Breast epithelium (tissue), 4 donors: ENCODE data around the gene DHRS12. TPM values are rescaled to one million over a fixed set of nuclear protein-coding genes. Genes with fewer than 3 reads are reported as not detected.

Experiments
- DNase-seq, 2 donors: peaks; one replicate each; pipeline ENCODE4 v3.0.0-alpha.2; 2019; ENCODE audit warnings: low spot score in 2 of 2
- H3K27ac ChIP-seq, 2 donors: fragments of 200-600 bp; sonication (generic) in 1 of 2; one replicate each; pipeline ENCODE4 v1.5.1; 2016 to 2019; ENCODE audit warnings: mild to moderate bottlenecking in 1 of 2
- H3K27me3 ChIP-seq, 2 donors: fragments of 200-600 bp; sonication (generic) in 1 of 2; one replicate each; pipeline versions ENCODE4 v1.5.1 to v1.6.0; 2017 to 2019; ENCODE audit warnings: control low read depth in 1 of 2, mild to moderate bottlenecking in 1 of 2
- H3K36me3 ChIP-seq: fragments of 200-600 bp; one replicate; pipeline ENCODE4 v1.5.1; 2019
- H3K4me1 ChIP-seq, 2 donors: fragments of 200-600 bp; sonication (generic); one replicate each; pipeline ENCODE4 v1.5.1; 2016 to 2019; ENCODE audit warnings: control low read depth in 1 of 2
- H3K4me3 ChIP-seq, 3 donors: fragments of 200-600 bp; sonication (generic); 1 replicate in 2 of 3; 2 replicates in 1 of 3; pipeline ENCODE4 v1.5.1; 2016 to 2019; ENCODE audit warnings: mild to moderate bottlenecking in 3 of 3, moderate library complexity in 2 of 3
- H3K9me3 ChIP-seq, 2 donors: fragments of 200-600 bp; sonication (generic) in 1 of 2; one replicate each; pipeline ENCODE4 v1.5.1; 2016 to 2019; ENCODE audit warnings: control low read depth in 1 of 2
- POLR2A ChIP-seq: fragments of 450-650 bp; IDR thresholded peaks from one replicate; pipeline ENCODE4 v1.6.1; 2016; ENCODE audit warnings: antibody characterized with exemption, mild to moderate bottlenecking, moderate library complexity
- POLR2AphosphoS5 ChIP-seq, 3 donors: sonication (generic); formaldehyde crosslinking; IDR thresholded peaks; one replicate each; pipeline ENCODE4 v1.6.1; 2017; ENCODE audit warnings: antibody characterized with exemption in 3 of 3
- intact Hi-C: fragments of 100-400 bp; cut with DNase I; formaldehyde crosslinking; loops from one replicate; pipeline ENCODE4 v1.15.1; 2023; ENCODE audit warnings: low total_unique reads
- total RNA-seq, 3 donors: library from RNA; depleted of rRNA; stranded (reverse); fragments of >200 nt; gene quantifications; one replicate each; pipeline ENCODE4 v1.1.0, GENCODE V29; 2016
- TF ChIP-seq, protein P1 (sequence below), 3 donors: fragments of 450-650 bp; IDR thresholded peaks; one replicate each; pipeline ENCODE4 v1.5.1; 2016 to 2017; ENCODE audit warnings: antibody characterized with exemption in 3 of 3, mild to moderate bottlenecking in 3 of 3, moderate library complexity in 3 of 3

Gene DHRS12
- total RNA-seq, 3 donors from 2014 or later, result 16.2 to 35.7 (median 16.4) TPM

DNA sequence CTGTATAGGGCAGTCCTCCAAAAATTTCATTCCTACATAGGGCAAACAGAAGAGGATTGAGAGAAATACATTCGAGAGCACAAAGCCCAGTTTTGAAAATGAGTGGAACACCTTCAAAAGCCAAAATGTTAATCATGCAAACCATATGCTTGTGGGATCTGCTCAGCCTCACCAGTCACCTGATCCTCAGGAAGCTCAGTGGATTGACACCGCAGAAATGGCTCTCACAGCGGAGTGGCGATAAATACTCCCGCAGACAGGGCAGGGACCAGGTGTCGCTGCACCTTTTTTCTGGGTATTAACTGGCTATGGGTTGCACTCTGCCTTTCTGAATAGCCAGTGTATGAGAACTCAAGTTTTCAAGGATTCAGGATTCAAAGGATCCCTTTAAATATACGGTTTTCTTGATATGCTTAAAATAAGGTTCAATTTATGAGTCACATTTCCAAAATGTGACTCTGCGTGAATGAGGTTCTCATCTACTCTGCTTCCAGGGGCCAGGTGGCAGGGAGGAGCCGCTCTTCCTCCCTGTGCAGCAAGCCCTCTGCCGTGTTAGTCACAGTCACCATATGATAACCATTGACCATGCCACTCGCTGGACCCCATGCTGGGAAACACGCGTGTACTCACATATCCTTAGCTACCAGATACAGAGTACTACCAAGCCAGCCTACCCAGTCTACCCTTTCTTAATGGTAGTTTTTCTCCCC, 18.3 kb upstream of the DHRS12 start:
- intact Hi-C loops, result no loop called here
- TF ChIP-seq POLR2A (no peak), POLR2AphosphoS5 (IDR thresholded peaks at IDR 0.05) (no peak)
- TF ChIP-seq, protein P1, sequence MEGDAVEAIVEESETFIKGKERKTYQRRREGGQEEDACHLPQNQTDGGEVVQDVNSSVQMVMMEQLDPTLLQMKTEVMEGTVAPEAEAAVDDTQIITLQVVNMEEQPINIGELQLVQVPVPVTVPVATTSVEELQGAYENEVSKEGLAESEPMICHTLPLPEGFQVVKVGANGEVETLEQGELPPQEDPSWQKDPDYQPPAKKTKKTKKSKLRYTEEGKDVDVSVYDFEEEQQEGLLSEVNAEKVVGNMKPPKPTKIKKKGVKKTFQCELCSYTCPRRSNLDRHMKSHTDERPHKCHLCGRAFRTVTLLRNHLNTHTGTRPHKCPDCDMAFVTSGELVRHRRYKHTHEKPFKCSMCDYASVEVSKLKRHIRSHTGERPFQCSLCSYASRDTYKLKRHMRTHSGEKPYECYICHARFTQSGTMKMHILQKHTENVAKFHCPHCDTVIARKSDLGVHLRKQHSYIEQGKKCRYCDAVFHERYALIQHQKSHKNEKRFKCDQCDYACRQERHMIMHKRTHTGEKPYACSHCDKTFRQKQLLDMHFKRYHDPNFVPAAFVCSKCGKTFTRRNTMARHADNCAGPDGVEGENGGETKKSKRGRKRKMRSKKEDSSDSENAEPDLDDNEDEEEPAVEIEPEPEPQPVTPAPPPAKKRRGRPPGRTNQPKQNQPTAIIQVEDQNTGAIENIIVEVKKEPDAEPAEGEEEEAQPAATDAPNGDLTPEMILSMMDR (IDR thresholded peaks at IDR 0.05), result no peak
- Histone ChIP-seq H3K4me1 (peaks cover 0 to 4% of the 10 kb centered on the region in 2 donors), H3K9me3 (no peaks in the 10 kb centered on the region), H3K27me3 (no peaks in the 10 kb centered on the region), H3K27ac (no peak overlapping the region), H3K4me3 (no peak overlapping the region), H3K36me3 (no peaks in the 10 kb centered on the region)
- no peak for DNase-seq

DNA sequence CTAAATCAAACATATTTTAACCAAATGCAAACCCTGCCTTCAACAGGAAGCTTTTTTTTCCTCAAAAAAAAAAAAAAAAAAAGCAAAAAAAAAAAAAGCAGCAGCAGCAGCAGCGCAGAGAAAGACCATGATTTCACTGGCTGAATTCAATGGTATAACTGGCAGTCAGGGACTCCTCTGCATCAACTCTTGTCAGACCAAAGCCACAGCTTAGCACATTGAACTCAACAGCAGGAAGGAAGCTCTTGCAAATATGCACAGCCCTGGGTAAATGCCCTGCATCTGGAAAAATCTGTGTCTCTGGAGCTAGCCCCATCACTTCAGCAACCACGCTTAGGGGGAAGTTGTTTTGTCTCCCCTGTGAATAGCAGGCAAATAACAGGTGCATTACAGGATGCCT, 17.6 kb upstream of the DHRS12 start:
- Histone ChIP-seq H3K9me3 (no peaks in the 10 kb centered on the region), H3K4me3 (no peak overlapping the region), H3K4me1 (peaks cover 0 to 4% of the 10 kb centered on the region in 2 donors), H3K27me3 (no peaks in the 10 kb centered on the region), H3K27ac (no peak overlapping the region), H3K36me3 (no peaks in the 10 kb centered on the region)
- DNase-seq, result no peak
- intact Hi-C loops, result no loop called here
- no peak for TF ChIP-seq POLR2A
- TF ChIP-seq, protein P1 (IDR thresholded peaks at IDR 0.05), result no peak

DNA sequence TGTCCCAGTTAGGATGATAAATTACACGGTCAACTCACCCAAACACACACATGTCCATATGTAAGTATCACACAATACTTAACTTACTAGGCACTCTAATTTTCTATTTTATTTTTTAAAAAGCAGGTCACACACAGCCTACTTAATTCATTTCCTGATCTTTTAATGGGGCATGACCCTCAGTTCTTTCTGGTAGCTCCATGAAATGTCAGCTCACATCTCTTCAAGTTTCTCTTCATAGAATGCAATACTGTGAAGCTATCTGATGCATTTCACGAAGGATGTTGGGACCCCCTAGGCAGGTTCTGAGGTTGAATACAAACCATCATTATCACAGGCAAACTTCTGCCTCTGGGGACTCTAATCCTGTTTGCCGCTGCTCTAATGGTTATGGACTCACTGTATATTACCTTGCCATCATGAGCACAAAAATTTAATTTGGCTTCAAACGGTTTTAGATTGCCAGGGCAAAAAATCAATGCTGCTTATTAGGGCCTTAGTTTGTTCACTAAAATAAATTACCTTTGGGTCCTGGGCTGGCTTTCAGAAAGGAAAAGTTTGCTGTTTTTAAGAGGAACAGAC, 16.1 kb upstream of the DHRS12 start:
- no peak for DNase-seq
- Histone ChIP-seq H3K36me3 (no peaks in the 10 kb centered on the region), H3K4me3 (no peak overlapping the region), H3K27ac (no peak overlapping the region), H3K4me1 (peaks cover 4 to 5% of the 10 kb centered on the region in 2 donors), H3K9me3 (no peaks in the 10 kb centered on the region), H3K27me3 (no peaks in the 10 kb centered on the region)
- TF ChIP-seq, protein P1 (IDR thresholded peaks at IDR 0.05), result no peak
- TF ChIP-seq POLR2A, result no peak
- TF ChIP-seq POLR2AphosphoS5 (IDR thresholded peaks at IDR 0.05), result no peak
- intact Hi-C loops, result no loop called here

DNA sequence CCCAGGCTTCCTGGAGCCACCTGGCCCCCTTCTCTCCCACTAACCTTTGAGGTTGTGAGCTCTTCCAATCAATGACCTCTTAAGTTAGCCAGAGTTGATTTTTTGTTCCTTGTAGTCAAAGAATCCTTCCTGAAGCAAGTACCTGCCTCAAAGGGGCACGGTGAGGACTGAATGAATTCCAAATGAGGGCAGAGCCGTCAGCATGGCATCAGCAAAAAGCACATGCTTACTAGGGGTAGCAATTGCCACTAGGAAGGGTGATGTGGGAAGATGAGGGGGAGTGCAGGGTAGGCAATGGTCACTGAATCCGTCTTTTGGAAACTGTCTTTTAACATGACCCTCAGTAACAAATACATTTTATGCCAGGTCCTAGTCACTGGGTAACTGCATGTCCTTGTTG, 15.6 kb upstream of the DHRS12 start:
- no peak for DNase-seq
- H3K27me3 ChIP-seq, result no peaks in the 10 kb centered on the region

More for the DNA sequence above, 15.6 kb upstream of the DHRS12 start:
- TF ChIP-seq, protein P1 (IDR thresholded peaks at IDR 0.05), result no peak
- no peak for TF ChIP-seq POLR2A
- TF ChIP-seq POLR2AphosphoS5 (IDR thresholded peaks at IDR 0.05), result no peak
- intact Hi-C loops, result no loop called here
- H3K4me1 ChIP-seq, result peaks cover 4 to 5% of the 10 kb centered on the region in 2 donors
- H3K4me3 ChIP-seq, result no peak overlapping the region
- no peak overlapping the region for H3K27ac ChIP-seq
- no peaks in the 10 kb centered on the region for H3K36me3 ChIP-seq
- H3K9me3 ChIP-seq, result no peaks in the 10 kb centered on the region
